Type B pancreatic cell (in vitro differentiated cells): ENCODE measurements around the gene INPP5A. TPM values are rescaled to one million over a fixed set of nuclear protein-coding genes. Genes with fewer than 3 reads are reported as not detected.

ENCODE experiments used
- DNase-seq: peaks from one replicate; pipeline ENCODE4 v3.0.0; 2021; ENCODE audit warnings: mixed read lengths; ENCODE audit not compliant: unreplicated experiment; ENCODE audit errors: extremely low spot score
- H3K27ac Mint-ChIP-seq: 2 replicates; pipeline ENCODE4 v1.8.0; 2021; ENCODE audit warnings: mild to moderate bottlenecking, mixed read lengths
- H3K27me3 Mint-ChIP-seq: 2 replicates; pipeline ENCODE4 v1.8.0; 2021; ENCODE audit warnings: mixed read lengths
- H3K36me3 Mint-ChIP-seq: 2 replicates; pipeline ENCODE4 v1.8.0; 2021; ENCODE audit warnings: mixed read lengths
- H3K4me1 Mint-ChIP-seq: one replicate; pipeline ENCODE4 v1.8.0; 2021; ENCODE audit warnings: mixed read lengths; ENCODE audit not compliant: unreplicated experiment
- H3K4me3 Mint-ChIP-seq: 2 replicates; pipeline ENCODE4 v1.8.0; 2021; ENCODE audit warnings: mild to moderate bottlenecking, mixed read lengths
- H3K9me3 Mint-ChIP-seq: 2 replicates; pipeline ENCODE4 v1.8.0; 2021; ENCODE audit warnings: mixed read lengths
- total RNA-seq: library from RNA; stranded (reverse); gene quantifications from 2 replicates; pipeline ENCODE4 v1.2.1, GENCODE V29; 2021; ENCODE audit warnings: low replicate concordance
- TF ChIP-seq, protein P1 (sequence below): fragments of 200-600 bp; sonication (generic); conservative IDR thresholded peaks from 2 replicates; pipeline ENCODE4 v1.5.0; 2021; ENCODE audit warnings: antibody characterized with exemption, mild to moderate bottlenecking

INPP5A gene
- total RNA-seq, 1 donor from 2014 or later: 26.6 TPM

DNA sequence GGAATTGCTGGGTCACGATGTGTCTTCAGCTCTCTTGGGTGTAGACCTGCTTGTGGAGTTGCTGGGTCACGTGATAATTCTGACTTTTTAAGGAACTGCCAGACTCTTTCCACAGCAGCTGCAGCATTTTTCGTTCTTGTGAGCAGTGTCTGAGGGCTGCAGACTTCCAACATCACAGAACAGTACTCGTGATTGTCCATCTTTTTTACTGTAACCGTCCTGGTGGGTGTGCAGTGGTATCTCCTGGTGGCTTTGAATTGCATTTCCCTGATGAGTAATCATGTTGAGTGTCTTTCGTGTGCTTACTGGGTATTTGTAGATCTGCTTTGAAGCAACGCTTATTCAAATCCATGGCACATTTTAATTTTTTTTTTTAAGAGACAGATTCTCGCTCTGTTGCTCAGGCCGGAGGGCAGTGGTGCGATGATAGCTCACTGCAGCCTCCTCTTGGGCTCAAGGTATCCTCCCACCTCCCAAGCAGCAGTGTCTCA, 22.7 kb downstream of the INPP5A start:
- Mint-ChIP-seq H3K4me3 (no peak overlapping the region), H3K4me1 (peaks cover 14% of the 10 kb centered on the region), H3K36me3 (no peaks in the 10 kb centered on the region), H3K9me3 (no peaks in the 10 kb centered on the region), H3K27me3 (no peaks in the 10 kb centered on the region), H3K27ac (no peak overlapping the region)
- no peak for DNase-seq
- TF ChIP-seq, protein P1, sequence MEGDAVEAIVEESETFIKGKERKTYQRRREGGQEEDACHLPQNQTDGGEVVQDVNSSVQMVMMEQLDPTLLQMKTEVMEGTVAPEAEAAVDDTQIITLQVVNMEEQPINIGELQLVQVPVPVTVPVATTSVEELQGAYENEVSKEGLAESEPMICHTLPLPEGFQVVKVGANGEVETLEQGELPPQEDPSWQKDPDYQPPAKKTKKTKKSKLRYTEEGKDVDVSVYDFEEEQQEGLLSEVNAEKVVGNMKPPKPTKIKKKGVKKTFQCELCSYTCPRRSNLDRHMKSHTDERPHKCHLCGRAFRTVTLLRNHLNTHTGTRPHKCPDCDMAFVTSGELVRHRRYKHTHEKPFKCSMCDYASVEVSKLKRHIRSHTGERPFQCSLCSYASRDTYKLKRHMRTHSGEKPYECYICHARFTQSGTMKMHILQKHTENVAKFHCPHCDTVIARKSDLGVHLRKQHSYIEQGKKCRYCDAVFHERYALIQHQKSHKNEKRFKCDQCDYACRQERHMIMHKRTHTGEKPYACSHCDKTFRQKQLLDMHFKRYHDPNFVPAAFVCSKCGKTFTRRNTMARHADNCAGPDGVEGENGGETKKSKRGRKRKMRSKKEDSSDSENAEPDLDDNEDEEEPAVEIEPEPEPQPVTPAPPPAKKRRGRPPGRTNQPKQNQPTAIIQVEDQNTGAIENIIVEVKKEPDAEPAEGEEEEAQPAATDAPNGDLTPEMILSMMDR: no peak

DNA sequence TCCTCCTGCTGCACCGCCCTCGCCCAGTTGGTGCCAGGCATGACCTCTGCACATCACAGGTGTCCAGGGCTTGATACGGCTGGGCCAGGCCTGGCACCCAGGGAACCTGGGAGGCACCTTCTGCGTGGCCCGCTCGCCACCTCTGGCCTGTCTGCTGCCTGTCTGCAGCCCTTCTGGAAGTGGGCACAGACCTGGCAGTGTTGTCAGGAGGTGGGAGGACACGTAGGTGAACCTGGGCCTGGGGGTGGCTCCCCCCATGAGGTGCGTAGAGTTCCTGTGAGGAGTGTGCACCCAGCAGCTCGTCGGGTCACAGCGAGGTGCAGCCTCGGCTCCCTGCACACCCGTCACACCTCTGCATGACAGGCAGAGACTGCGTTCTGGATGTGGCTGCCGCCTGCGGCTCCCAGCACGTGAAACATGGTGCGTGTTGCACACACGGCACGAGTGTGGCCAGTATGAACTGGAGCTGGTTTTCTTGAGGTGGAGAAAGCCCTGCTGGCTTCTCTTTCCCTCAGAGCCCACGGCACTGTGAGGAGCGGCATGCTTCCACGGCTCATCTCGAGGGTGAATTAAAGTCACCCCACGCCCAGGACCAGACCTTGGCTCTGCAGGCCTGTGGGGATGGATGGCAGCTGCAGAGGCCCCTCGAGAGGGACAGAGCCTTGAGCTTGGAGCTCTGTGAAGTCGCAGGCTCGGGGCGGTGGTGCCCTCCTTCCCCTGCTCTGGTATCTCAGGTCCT, 24.8 kb downstream of the INPP5A start:
- Mint-ChIP-seq H3K4me3 (no peak overlapping the region), H3K4me1 (peaks cover 4% of the 10 kb centered on the region), H3K9me3 (no peaks in the 10 kb centered on the region), H3K36me3 (no peaks in the 10 kb centered on the region), H3K27ac (no peak overlapping the region), H3K27me3 (no peaks in the 10 kb centered on the region)
- TF ChIP-seq, protein P1: no peak
- no peak for DNase-seq

DNA sequence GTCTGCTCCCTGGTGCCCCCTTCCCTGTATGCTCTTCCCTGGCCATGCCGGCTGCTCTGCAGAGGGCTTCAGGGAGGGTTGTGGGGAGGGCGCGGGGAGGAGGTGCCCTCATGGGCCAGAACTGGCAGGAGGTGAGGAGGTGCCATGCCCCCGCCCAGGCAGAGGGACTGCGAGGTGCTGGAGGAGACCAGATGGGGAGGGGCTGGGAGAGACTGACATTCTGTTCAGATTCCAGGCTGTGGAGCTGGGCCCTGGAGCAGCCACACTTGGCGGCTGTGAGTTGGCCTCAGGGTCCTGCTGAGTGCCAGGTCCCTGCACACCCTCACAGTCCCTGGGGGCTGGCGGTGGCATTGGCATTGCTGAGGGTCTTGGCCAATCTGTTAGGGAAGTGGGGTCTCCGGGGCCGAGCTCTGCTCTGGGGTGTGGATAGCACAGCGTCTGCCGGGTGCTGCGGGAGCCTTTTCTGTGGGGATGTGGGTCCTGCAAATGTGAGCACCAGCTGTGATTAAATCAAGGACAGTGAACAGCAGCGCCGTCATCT, 25.4 kb downstream of the INPP5A start:
- no peak for DNase-seq
- no peak overlapping the region for H3K4me3 Mint-ChIP-seq
- no peak overlapping the region for H3K27ac Mint-ChIP-seq
- H3K4me1 Mint-ChIP-seq: peaks cover 4% of the 10 kb centered on the region
- TF ChIP-seq, protein P1: no peak
- no peaks in the 10 kb centered on the region for H3K27me3 Mint-ChIP-seq
- H3K9me3 Mint-ChIP-seq: no peaks in the 10 kb centered on the region
- H3K36me3 Mint-ChIP-seq: no peaks in the 10 kb centered on the region

DNA sequence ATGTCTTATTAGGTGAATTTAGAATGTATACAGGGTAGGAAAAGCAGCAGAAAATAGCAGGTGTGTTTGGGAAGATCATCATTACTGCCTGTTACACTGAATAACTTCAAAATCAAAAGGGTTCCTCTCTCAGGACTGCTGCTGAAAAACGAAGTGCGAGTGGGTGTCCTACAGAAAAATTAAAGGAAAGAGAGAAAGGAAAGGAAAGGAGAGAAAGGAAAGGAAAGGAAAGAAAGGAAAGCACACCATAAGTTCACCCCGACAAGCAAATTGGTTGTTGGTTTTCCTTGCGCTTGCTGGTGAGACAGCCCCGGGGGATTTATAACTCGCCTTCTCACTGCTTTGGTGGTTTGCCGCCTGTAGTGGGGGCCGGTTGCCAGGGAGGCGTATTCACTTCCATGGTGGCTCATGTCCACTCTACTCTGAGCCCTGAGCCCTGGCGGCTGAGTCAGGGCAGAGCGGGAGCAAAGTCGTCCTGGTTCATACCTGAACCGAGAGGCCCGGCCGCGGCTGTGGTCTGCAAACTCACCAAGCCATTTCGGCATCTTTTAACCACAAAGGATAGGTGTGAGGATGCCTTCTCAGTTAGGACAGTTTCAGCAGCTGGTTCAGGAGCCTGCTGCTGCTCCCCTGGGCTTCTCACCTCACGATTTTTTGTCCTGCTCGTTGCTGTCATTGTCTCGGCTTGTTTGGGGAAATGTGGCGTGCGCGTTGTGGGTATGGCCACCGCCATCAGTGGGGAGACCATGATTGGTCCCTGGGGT, 26.1 kb downstream of the INPP5A start:
- peaks cover 4% of the 10 kb centered on the region for H3K4me1 Mint-ChIP-seq
- H3K9me3 Mint-ChIP-seq: no peaks in the 10 kb centered on the region
- TF ChIP-seq, protein P1: no peak
- no peak for DNase-seq
- H3K27me3 Mint-ChIP-seq: no peaks in the 10 kb centered on the region
- no peak overlapping the region for H3K27ac Mint-ChIP-seq
- no peak overlapping the region for H3K4me3 Mint-ChIP-seq
- no peaks in the 10 kb centered on the region for H3K36me3 Mint-ChIP-seq

- no peak for DNase-seq
- no peaks in the 10 kb centered on the region for H3K36me3 Mint-ChIP-seq
- H3K27ac Mint-ChIP-seq: no peak overlapping the region
- TF ChIP-seq, protein P1: no peak
- H3K4me1 Mint-ChIP-seq: peaks cover 4% of the 10 kb centered on the region
- H3K9me3 Mint-ChIP-seq: no peaks in the 10 kb centered on the region
- no peak overlapping the region for H3K4me3 Mint-ChIP-seq
- H3K27me3 Mint-ChIP-seq: no peaks in the 10 kb centered on the region
Measured at GRCh38 chr10:132564249-132564605, 26.6 kb downstream of the INPP5A start.
